HG03457 (cell line): ENCODE results near the gene CT45A3.
"Not testable (repeated sequence)": the region's sequence is repeated elsewhere in the genome, so short reads cannot be mapped to it uniquely, and the experiment has no call there.

ENCODE experiments used
- ATAC-seq: cut with Tn5 transposase; IDR thresholded peaks from one replicate; pipeline ENCODE4 v1.9.1; 2021; ENCODE audit warnings: moderate number of reproducible peaks; ENCODE audit not compliant: unreplicated experiment

The CT45A3 gene

DNA sequence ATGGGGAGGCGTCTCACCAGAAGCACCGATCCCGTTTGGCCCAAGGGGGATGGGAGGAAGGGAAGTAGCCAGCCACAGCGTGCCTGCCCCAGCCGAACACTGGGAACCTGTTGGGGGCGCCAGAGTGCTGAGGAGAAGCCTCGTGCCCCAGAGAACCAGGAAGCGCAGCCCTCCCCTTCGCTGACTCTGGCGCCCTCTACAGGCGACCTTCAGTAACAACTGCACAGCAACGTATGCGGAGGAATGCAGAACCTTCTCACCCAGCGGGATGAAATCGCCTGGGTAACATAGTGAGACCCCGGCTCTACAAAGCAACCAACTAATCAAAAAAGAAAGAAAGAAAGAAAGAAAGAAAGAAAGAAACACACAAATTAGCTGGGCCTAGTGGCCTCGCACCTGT, at the start of gene CT45A3:
Gene CT45A3 (minus strand): TSS at position 101 of the 400 bp plus-strand sequence. CDS start 3,747 bp downstream, outside the sequence.
- not testable (repeated sequence) for ATAC-seq

GRCh38 chrX:135802687-135803086, 34.7 kb upstream of the CT45A3 start, which contains the start of gene CT45A6:
Gene CT45A6 (minus strand): TSS chrX:135802787. CDS start chrX:135798993, 3,794 bp downstream.
- ATAC-seq = not testable (repeated sequence)

- ATAC-seq = not testable (repeated sequence)
Observed at GRCh38 chrX:135785403-135785802, 17.4 kb upstream of the CT45A3 start, which contains the start of gene CT45A5. Gene CT45A5 (minus strand): TSS chrX:135785503. CDS start chrX:135781729, 3,774 bp downstream.

- not testable (repeated sequence) for ATAC-seq
Observed at GRCh38 chrX:135744739-135745138, 23.3 kb downstream of the CT45A3 start.

- ATAC-seq = no peak
Observed at GRCh38 chrX:135741192-135741715, 26.7 kb downstream of the CT45A3 start.

- ATAC-seq = no peak
Observed at GRCh38 chrX:135740681-135741149, 27.3 kb downstream of the CT45A3 start.

DNA sequence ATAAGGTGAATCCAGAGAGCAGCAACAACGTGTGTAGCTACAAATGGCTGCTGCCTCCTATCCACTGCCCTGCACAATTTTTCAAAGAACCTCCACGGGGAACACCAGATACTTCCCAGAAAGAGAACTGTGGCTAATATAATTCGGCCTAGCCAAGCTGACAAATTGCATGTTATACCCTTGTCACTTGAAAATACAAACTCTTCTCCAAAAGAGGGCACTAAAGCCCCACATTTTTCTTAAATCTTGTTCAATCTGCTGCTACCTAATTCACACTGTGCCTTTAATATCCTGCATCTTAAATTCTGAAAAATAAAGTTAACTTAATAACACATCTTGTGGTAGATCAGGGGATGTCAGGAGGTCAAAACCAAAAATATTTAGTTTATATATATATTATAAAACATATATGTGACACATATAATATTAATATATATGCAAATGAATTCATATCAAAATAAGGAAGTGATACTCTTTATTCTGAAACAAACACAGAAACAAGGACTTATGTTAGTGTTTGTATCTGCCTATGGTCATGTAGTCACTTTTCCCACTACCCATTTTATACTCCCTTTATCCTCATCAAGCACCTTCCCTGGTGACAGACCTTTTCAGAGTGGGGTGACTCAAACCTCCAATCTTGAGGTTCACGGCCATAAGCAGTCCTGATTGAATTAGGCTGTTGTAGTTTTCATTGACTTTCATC, 30.5 kb downstream of the CT45A3 start:
- no peak for ATAC-seq

GRCh38 chrX:135734666-135735065, 33.3 kb downstream of the CT45A3 start:
- not testable (repeated sequence) for ATAC-seq

DNA sequence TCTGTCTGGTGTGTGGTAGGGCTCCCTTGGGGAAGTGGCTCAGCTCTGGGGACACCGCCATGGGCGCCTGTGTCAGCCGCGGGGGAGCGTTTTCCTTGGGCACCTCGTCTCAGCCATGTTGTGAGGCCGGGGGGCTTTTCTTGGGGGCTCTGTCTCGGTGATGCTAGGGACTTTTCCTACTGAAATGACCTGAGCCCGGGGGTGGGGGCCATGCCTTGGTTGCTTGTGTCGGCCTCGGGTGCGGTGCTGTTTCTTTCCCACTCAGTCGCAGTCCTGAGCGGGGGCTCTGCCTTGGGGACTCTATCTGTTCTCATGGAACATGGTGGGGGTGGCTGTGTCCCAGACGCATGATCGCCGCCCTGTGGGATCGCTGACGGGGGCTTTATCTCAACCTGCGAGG, 54.2 kb downstream of the CT45A3 start:
- no peak for ATAC-seq

DNA sequence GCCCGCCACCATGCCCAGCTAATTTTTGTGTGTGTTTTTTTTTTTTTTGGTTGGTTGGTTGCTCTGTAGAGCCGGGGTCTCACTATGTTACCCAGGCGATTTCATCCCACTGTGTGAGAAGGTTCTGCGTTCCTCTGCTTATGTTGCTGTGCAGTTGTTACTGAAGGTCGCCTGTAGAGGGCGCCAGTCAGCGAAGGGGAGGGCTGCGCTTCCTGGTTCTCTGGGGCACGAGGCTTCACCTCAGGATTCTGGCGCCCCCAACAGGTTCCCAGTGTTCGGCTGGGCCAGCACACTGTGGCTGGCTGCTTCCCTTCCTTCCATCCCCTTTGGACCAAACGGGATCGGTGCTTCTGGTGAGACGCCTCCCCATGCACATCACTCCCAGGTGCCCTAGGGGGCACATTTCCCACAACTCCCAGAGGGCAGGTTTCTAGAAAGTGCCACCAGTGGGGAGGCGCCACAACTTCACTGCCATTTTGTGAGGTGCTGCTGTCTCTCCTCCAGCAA, 54.8 kb downstream of the CT45A3 start, which contains the start of gene CT45A1:
Gene CT45A1 (plus strand): TSS at position 457 of the 507 bp plus-strand sequence. CDS start 5,302 bp downstream, outside the sequence.
- ATAC-seq = not testable (repeated sequence)
